ELR (cell line): ENCODE results near the gene FRMD1.

Source experiments
- DNase-seq: peaks from one replicate; pipeline ENCODE4 v3.0.0-alpha.2; 2015; ENCODE audit warnings: low read depth

Gene FRMD1

GRCh38 chr6:168095716-168096250 is 16.8 kb upstream of the FRMD1 start:
- no peak for DNase-seq

GRCh38 chr6:168095171-168095691 is 16.2 kb upstream of the FRMD1 start:
- DNase-seq: no peak

GRCh38 chr6:168093634-168094033 is 14.6 kb upstream of the FRMD1 start:
- no peak for DNase-seq

GRCh38 chr6:168093071-168093505 is 14.1 kb upstream of the FRMD1 start:
- DNase-seq: no peak

- no peak for DNase-seq
Observed at GRCh38 chr6:168092541-168092940, 13.5 kb upstream of the FRMD1 start.

GRCh38 chr6:168091381-168092264 is 12.6 kb upstream of the FRMD1 start:
- DNase-seq: no peak

- no peak for DNase-seq
Observed at GRCh38 chr6:168090706-168091105, 11.7 kb upstream of the FRMD1 start.

GRCh38 chr6:168090064-168090690 is 11.2 kb upstream of the FRMD1 start:
- no peak for DNase-seq

- no peak for DNase-seq
Observed at GRCh38 chr6:168089186-168090063, 10.4 kb upstream of the FRMD1 start.

- no peak for DNase-seq
Observed at GRCh38 chr6:168088161-168089053, 9.4 kb upstream of the FRMD1 start.

- no peak for DNase-seq
Observed at GRCh38 chr6:168087436-168088160, 8.6 kb upstream of the FRMD1 start.

GRCh38 chr6:168086616-168087015 is 7.6 kb upstream of the FRMD1 start:
- DNase-seq: no peak

GRCh38 chr6:168086066-168086465 is 7.1 kb upstream of the FRMD1 start:
- DNase-seq: no peak

- no peak for DNase-seq
Observed at GRCh38 chr6:168084465-168085160, 5.6 kb upstream of the FRMD1 start.

- DNase-seq: no peak
Observed at GRCh38 chr6:168083514-168083885, 4.5 kb upstream of the FRMD1 start.

GRCh38 chr6:168082860-168083513 is 4.0 kb upstream of the FRMD1 start:
- DNase-seq: no peak

GRCh38 chr6:168081858-168082546 is 3.0 kb upstream of the FRMD1 start:
- no peak for DNase-seq

GRCh38 chr6:168080393-168081077 is 1.5 kb upstream of the FRMD1 start:
- no peak for DNase-seq
